Endodermal cell (in vitro differentiated cells): ENCODE results near the gene SEC24D. TPM values are rescaled to one million over a fixed set of nuclear protein-coding genes. Genes with fewer than 3 reads are reported as not detected.
A peak's percentile ranks its signal among the peaks of the same experiment; 100 is the strongest.
"Not testable (repeated sequence)": the region's sequence is repeated elsewhere in the genome, so short reads cannot be mapped to it uniquely, and the experiment has no call there.

Experiments
- DNase-seq: peaks from one replicate; pipeline ENCODE4 v3.0.0-alpha.2; 2017
- H3K27ac ChIP-seq: 2 replicates; pipeline ENCODE4 v1.5.1; 2013; ENCODE audit warnings: mild to moderate bottlenecking, low read depth, low read length, moderate library complexity
- H3K27me3 ChIP-seq: 2 replicates; pipeline ENCODE4 v1.6.1; 2013; ENCODE audit warnings: mild to moderate bottlenecking, low read length, moderate library complexity; ENCODE audit not compliant: insufficient read depth, control insufficient read depth, poor library complexity, severe bottlenecking
- H3K36me3 ChIP-seq: 2 replicates; pipeline ENCODE4 v1.7.0; 2013; ENCODE audit warnings: mild to moderate bottlenecking, low read length, moderate library complexity; ENCODE audit not compliant: control insufficient read depth, insufficient read depth
- H3K4me1 ChIP-seq: one replicate; pipeline ENCODE4 v1.7.0; 2013; ENCODE audit warnings: low read length; ENCODE audit not compliant: control insufficient read depth, insufficient read depth
- H3K4me3 ChIP-seq: 2 replicates; pipeline ENCODE4 v1.5.1; 2013; ENCODE audit warnings: mild to moderate bottlenecking, low read length, moderate library complexity
- H3K9ac ChIP-seq: 2 replicates; pipeline ENCODE4 v1.6.1; 2013; ENCODE audit warnings: mild to moderate bottlenecking, low read length, moderate library complexity; ENCODE audit not compliant: poor library complexity, severe bottlenecking; ENCODE audit errors: extremely low read depth
- H3K9me3 ChIP-seq: 2 replicates; pipeline ENCODE4 v1.6.1; 2013; ENCODE audit warnings: mild to moderate bottlenecking, low read length, moderate library complexity; ENCODE audit not compliant: control insufficient read depth
- H3K27ac Mint-ChIP-seq: 2 replicates; pipeline ENCODE4 v1.8.0; 2020; ENCODE audit warnings: mixed read lengths
- H3K27me3 Mint-ChIP-seq: 2 replicates; pipeline ENCODE4 v1.8.0; 2021; ENCODE audit warnings: mild to moderate bottlenecking, mixed read lengths; ENCODE audit not compliant: insufficient read depth
- H3K36me3 Mint-ChIP-seq: 2 replicates; pipeline ENCODE4 v1.8.0; 2020; ENCODE audit warnings: low read depth, mixed read lengths
- H3K4me1 Mint-ChIP-seq: 2 replicates; pipeline ENCODE4 v1.8.0; 2020; ENCODE audit warnings: mixed read lengths
- H3K4me3 Mint-ChIP-seq: 2 replicates; pipeline ENCODE4 v1.8.0; 2020; ENCODE audit warnings: mild to moderate bottlenecking, moderate library complexity, mixed read lengths
- H3K9me3 Mint-ChIP-seq: 2 replicates; pipeline ENCODE4 v1.8.0; 2020; ENCODE audit warnings: mild to moderate bottlenecking, mixed read lengths
- CTCF ChIP-seq: fragments of 200-600 bp; sonication (generic); conservative IDR thresholded peaks from 2 replicates; pipeline ENCODE4 v1.5.0; 2021; ENCODE audit warnings: antibody characterized with exemption, mild to moderate bottlenecking
- WGBS, 2 experiments: methylation state at CpG; one replicate each; pipeline versions ENCODE4 v1.1.5 to v1.1.7; 2013; ENCODE audit warnings: missing lambda C conversion rate in 2 of 2, mixed read lengths in 1 of 2; ENCODE audit not compliant: insufficient coverage in 1 of 2, insufficient read length in 1 of 2; 5-methylcytosine and 5-hydroxymethylcytosine counted together
- total RNA-seq, 2 donors: library from RNA; stranded (reverse); fragmentation: NEBNext Ultra II Directional in 1 of 2; extraction: Animal tissue kit (Norgen Biotek cat#: 25700) in 1 of 2; gene quantifications; 2 replicates in 1 of 2; 3 replicates in 1 of 2; pipeline ENCODE4 v1.2.1, GENCODE V29; 2021

The SEC24D gene
- total RNA-seq, 2 donors from 2014 or later, result 40.4 to 42.8 TPM

GRCh38 chr4:118881512-118882146 is 45.7 kb upstream of the SEC24D start:
- Histone ChIP-seq H3K4me3 (no peak overlapping the region), H3K36me3 (no peaks in the 10 kb centered on the region), H3K27me3 (no peaks in the 10 kb centered on the region), H3K9me3 (peaks cover 4% of the 10 kb centered on the region), H3K27ac (no peak overlapping the region), H3K9ac (no peak overlapping the region), H3K4me1 (no peaks in the 10 kb centered on the region)
- peak; percentile 45 for DNase-seq
- Mint-ChIP-seq H3K9me3 (peaks cover 6% of the 10 kb centered on the region), H3K27ac (no peak overlapping the region), H3K4me1 (no peaks in the 10 kb centered on the region), H3K36me3 (no peaks in the 10 kb centered on the region), H3K4me3 (no peak overlapping the region), H3K27me3 (no peaks in the 10 kb centered on the region)
- 83 to 88% methylated on average over 7 to 12 of the region's 12 CpGs for WGBS, 2 experiments
- TF ChIP-seq CTCF, result no peak

GRCh38 chr4:118879409-118879808 is 43.5 kb upstream of the SEC24D start:
- Mint-ChIP-seq H3K36me3 (no peaks in the 10 kb centered on the region), H3K27ac (no peak overlapping the region), H3K27me3 (no peaks in the 10 kb centered on the region), H3K9me3 (peaks cover 11% of the 10 kb centered on the region), H3K4me3 (no peak overlapping the region), H3K4me1 (no peaks in the 10 kb centered on the region)
- WGBS, 2 experiments, result 89 to 92% methylated on average over 7 of the region's 7 CpGs
- H3K4me1 ChIP-seq, result no peaks in the 10 kb centered on the region
- TF ChIP-seq CTCF, result no peak
- no peaks in the 10 kb centered on the region for H3K36me3 ChIP-seq
- no peak overlapping the region for H3K4me3 ChIP-seq
- H3K9ac ChIP-seq, result no peak overlapping the region
- DNase-seq, result no peak
- H3K9me3 ChIP-seq, result peaks cover 4% of the 10 kb centered on the region
- no peaks in the 10 kb centered on the region for H3K27me3 ChIP-seq
- H3K27ac ChIP-seq, result no peak overlapping the region

- not testable (repeated sequence) for H3K4me1 ChIP-seq, H3K36me3 Mint-ChIP-seq, H3K27me3 Mint-ChIP-seq, H3K27ac Mint-ChIP-seq, H3K9me3 ChIP-seq, H3K4me3 ChIP-seq, H3K9ac ChIP-seq, H3K27me3 ChIP-seq, H3K4me3 Mint-ChIP-seq, H3K36me3 ChIP-seq, DNase-seq, H3K27ac ChIP-seq, H3K4me1 Mint-ChIP-seq
- peaks cover 11% of the 10 kb centered on the region for H3K9me3 Mint-ChIP-seq
- 91 to 94% methylated on average over 8 to 9 of the region's 9 CpGs for WGBS, 2 experiments
Observed at GRCh38 chr4:118878507-118878906, 42.6 kb upstream of the SEC24D start.

- no peaks in the 10 kb centered on the region for H3K36me3 ChIP-seq
- H3K9me3 Mint-ChIP-seq, result peaks cover 11% of the 10 kb centered on the region
- no peak overlapping the region for H3K27ac ChIP-seq
- WGBS, 2 experiments, result 86 to 90% methylated on average over 4 to 6 of the region's 6 CpGs
- DNase-seq, result no peak
- no peaks in the 10 kb centered on the region for H3K4me1 Mint-ChIP-seq
- no peak overlapping the region for H3K4me3 ChIP-seq
- no peaks in the 10 kb centered on the region for H3K36me3 Mint-ChIP-seq
- H3K9me3 ChIP-seq, result peaks cover 4% of the 10 kb centered on the region
- H3K4me3 Mint-ChIP-seq, result no peak overlapping the region
- no peaks in the 10 kb centered on the region for H3K4me1 ChIP-seq
- no peaks in the 10 kb centered on the region for H3K27me3 Mint-ChIP-seq
- H3K27me3 ChIP-seq, result no peaks in the 10 kb centered on the region
- H3K9ac ChIP-seq, result no peak overlapping the region
- no peak for TF ChIP-seq CTCF
- H3K27ac Mint-ChIP-seq, result no peak overlapping the region
Observed at GRCh38 chr4:118877797-118878196, 41.9 kb upstream of the SEC24D start.
